GM11168 (cell line): ENCODE results near the gene BAIAP3.

Experiments used
- in situ Hi-C: fragments of 300-500 bp; cut with MboI; formaldehyde crosslinking; loops from one replicate; pipeline ENCODE4 v1.12.0; 2022; ENCODE audit warnings: low sequenced_read_pairs; ENCODE audit not compliant: unreplicated experiment

Gene BAIAP3

DNA sequence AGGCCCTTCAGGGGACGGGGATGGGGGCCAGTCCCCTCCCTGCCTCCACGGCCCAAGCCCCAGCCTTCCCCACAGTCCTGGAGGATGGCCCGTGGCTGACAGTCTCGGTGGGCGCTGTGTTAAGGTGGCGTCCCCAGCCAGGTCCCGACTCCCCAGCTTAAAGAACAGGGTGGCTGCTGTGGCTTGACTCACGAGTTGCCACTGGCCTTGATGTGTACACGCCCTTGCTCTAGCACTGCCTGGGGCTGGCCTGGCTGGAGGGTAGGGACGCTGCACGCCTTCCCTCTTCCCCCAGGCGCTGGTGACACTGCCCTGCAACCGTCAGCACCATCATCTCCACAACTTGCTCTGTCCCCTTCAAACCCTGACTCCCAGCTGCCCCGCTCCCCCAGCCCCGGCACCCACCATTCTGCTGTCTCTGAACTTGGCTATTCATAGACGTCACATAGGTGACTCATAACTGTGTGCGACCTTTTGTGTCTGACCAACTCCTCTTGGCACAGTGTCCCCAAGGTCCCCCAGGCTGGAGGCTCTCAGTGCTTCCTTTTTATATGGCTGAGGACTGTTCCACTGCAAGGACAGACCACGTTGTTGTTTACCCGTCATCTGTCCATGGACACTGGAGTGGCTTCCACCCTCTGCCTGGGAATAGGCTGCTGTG, 24.6 kb downstream of the BAIAP3 start:
- in situ Hi-C loops = no loop called here

DNA sequence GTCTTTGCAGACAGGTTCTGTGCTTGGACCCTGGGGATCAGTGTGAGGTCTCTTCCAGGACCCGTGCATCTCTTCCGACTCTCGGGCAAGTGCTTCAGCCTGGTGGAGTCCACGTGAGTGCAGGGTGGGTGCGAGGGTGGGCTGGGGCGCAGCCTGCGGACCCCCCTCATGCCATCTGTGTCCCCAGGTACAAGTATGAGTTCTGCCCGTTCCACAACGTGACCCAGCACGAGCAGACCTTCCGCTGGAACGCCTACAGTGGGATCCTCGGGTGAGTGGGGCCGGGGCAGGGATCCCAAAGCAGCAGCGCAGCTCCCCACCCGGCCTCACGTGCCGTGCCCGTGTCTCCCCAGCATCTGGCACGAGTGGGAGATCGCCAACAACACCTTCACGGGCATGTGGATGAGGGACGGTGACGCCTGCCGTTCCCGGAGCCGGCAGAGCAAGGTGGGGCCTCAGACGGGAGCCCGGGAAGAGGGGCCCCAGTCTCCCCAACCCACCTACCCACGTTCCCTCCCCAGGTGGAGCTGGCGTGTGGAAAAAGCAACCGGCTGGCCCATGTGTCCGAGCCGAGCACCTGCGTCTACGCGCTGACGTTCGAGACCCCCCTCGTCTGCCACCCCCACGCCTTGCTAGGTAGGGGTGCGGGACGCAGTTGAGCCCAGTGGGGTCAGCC, 28.4 kb downstream of the BAIAP3 start:
- in situ Hi-C loops = no loop called here

DNA sequence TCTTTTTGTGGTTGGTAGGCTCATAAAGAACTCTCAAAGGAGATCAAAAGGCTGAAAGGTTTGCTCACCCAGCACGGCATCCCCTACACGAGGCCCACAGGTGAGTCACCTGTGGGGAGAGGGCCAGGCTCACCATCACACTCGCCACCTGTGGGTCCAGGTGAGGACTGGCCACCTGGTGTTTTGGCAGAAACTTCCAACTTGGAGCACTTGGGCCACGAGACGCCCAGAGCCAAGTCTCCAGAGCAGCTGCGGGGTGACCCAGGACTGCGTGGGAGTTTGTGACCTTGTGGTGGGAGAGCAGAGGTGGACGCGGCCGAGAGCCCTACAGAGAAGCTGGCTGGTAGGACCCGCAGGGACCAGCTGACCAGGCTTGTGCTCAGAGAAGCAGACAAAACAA, 29.4 kb downstream of the BAIAP3 start:
- in situ Hi-C loops = no loop called here

DNA sequence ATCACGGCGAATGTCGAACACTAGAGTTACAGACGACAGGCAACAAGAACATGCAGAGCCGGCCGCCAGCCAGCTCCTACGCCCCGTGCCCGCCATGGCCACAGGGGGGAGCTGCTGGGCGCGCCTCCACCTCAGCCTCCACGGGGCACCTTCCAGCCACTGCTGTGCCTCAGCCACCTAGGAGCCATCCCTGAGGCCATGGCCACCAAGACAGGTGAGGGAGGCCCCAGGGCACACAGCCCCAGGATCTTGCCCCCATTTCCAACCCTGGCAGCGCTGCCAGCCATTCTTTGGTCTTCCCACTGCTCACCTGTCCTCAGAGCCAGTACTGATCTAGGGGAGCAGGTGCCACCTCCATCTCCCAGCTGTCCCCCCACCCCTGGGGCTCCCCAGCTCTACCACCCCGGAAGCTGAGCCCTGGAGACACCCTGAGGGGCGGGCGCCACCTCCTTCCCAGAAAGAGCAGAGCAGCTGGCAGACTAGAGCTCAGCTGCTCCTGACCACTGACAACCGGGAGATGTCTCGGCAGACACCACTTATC, 30.1 kb downstream of the BAIAP3 start:
- in situ Hi-C loops = no loop called here

DNA sequence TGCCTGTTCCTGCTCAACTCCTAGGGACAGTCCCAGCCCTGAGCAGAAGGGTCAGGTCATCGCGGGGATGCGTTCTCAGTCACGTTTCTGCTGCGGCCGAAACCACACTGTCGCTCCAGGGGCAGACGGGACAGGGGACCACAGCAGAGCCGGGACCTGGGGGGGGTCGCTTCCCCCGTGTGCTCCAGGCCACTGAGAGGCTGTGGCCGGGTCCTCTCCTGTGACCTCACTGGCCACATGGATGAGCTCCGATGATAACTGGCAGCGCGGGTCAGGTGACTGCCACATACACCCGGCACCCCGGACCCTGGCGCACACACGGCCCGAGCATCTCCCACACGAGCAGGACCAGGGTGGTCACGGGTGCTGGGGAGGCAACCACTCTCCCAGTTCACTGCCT, 31.1 kb downstream of the BAIAP3 start:
- in situ Hi-C loops = no loop called here

DNA sequence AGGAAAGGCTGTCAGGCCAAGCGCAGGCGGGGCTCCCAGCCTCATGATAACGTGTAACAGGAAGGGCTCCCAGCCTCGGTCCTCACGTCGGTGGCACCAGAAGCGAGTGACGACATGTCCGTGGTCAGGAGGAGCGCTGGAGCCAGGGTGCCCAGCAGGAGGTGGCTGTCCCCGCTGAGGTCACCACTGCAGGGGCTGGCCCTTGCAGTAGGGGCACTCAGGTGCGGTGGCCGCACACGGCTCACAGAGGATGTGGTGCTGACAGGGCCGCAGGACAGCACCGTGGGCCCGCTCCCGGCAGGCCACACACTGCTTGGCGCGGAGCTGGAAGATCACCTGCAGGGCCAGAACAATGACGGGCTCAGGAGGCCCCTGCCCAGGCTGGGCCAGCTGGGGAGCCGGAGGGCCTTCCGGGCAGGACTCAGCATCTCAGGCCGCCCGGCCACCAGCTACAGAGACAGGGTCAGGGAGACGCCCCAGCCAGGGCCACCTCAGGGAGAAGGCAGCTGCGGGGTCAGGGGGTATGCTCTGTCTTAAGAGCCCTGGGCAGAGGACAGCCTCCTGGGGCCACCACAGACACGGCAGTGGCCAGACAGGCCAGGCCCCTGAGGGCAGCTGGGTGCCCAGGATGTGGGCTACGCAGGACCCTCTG, 32.7 kb downstream of the BAIAP3 start:
- in situ Hi-C loops = no loop called here

DNA sequence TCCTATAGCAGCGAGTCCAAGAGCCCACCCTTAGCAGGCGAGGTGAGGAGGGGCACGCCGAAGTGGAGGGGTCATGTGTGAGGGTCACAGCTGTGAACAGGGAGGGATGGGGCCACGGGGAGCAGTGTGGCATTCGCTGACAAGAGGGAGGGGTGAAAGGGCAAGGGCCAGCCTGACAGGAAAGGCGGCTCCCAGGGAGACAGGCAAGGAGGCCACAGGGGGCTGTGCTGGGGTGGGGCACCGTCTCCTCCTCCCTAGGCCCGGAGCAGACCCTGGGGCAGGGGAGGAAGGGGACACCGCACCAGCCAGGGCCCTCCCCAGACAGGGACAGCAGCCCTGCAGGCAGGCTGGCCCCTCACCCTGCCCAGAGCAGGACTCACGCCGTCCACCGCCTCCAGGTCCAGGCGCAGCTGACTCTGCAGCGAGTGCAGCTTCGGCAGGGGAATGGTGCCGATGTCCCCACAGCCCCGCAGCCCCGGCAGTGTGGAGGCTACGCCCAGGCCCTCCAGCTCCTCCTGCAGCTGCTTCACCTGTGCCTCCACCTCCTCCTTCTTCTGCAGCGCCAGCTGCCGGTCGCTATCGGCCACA, 33.4 kb downstream of the BAIAP3 start:
- in situ Hi-C loops = no loop called here

DNA sequence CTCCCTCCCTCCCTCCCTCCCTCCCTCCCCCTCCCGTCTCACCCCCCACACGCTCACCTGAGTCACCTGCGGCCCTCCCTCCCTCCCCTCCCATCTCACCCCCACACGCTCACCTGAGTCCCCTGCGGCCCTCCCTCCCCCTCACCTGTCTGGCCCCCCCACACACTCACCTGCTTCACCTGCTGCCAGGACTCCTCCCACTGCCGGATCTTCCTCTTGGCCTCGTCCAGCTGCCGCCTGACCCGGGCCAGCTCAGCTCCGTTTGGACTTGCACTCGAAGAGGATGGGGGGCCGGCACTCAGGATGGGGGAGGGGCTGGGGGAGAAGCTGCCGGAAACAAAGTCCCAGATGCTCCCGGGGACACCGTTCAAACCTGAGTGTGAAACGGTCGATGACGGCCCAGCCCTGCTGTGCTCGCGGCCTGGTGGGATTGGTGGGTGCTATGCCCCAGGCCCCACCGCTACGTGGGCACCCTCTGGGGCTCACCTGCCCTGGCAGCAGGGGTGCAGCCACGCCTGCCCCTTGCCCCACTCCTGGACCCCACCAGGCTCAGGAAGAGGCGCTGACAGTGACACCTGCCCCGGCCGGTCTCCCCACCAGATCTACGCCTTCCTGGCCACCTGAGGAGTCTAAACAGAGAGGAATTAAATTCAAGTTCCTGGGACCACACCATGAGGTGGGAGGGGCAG, 34.2 kb downstream of the BAIAP3 start:
- in situ Hi-C loops = no loop called here

DNA sequence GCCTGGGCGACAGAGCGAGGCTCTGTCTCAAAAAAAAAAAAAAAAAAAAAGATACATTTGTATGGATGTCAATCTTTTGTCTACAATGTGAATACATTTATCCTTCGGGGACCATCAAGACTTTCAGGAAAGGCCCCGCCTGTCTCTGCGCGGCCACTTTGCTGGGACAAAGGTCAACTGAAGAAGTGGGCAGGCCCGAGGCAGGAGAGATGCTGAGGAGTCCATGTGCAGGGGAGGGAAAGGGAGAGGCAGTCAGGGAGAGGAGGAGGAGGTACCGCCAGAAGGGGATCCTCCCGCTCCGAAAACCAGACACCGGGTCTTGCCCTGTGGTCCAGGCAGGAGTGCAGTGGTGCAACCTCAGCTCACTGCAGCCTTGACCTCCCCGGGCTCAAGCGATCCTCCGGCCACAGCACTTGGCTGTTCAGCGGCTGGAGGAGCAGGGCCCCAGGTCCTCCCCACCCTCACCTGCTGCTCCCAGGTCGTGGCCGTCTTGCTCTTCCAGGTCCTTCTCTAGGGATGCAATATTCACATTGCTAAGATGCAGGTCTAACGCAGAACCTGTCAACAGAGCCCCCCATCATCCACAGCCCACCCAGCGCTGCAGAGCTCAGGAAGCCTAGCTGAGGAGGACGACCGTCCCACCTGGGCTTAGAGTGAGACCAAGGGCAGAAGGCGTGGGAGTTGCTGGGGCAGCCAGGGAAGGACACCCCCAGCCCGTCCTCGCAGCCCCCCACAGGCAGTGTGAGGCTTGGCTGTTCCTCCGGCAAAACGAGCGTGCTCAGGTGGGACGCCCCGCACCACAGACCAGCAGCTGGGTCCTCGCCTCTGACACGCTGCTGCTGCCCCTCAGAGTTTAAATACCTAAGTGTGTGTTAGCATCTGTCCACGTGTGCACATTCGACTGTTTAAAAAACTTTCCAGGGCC, 37.9 kb downstream of the BAIAP3 start:
- in situ Hi-C loops = no loop called here

DNA sequence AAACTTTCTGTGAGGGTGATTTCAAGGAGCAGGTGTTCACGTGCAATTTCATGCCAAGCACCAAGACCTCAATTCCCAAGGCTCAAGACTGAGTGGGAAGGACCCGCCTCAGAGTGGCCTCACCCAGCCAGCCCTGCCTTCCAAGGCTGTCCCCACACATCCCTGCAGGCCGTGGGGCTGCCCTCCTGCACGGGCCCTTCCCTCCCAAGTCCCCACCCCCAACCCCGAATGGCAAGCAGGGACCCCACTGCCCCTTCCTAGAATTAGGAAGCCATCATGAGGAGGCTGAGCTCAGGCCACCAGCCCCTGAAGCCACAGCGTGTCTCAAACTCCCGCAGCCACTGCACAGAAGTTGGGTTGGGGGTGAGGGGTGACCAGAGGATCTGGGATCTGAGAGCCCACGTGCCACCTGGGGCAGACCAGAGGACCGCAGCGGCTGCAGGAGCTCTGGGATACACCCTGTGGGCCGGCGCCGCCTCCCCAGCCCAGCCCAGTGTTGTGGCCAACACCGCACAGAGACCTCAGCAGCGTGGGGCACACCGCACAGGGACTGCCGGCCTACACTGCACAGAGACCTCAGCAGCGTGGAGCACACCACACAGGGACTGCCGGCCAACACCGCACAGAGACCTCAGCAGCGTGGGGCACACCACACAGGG, 39.0 kb downstream of the BAIAP3 start:
- in situ Hi-C loops = no loop called here

DNA sequence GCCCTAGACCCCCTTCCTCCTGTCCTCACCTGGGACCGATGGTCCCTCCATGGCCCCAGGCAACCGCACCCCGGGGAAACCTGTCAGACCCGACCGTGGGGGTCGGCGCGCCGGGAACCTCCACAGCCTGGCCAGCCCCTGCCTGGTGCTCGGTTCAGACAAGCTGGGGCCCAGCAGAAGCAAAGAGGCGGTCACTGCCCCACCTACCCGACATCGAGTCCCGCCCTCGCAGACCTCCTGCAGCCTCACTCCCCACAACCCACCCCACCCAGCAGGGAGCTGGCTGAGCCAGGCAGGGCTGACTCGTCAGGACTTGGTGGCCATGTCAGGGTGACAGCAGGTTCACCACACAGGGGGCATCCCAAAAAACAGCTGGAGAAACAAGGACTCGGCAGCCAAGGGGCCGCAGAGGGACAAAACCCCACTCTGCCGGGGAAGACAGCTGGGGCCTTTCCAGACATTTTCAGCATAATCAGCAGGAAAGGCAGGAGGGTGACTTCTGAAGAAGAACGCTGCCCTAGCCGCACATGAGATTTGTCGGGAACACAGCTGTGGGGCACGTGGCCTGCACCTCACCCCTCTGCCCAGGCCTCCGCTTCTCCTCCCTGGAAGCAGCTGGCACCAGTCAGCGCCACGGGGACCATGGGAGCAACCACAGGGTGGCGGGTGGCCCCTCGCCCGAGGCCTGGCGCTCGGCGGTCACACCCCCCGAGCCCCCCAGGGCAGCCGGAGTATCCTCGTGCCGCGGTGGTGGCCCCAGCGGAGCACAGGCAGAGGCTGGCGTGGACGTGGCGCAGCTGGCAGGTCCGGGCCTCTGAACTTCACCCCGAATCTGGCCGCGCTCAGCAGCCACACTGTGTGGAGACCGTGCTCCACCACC, 41.2 kb downstream of the BAIAP3 start:
- in situ Hi-C loops = no loop called here

DNA sequence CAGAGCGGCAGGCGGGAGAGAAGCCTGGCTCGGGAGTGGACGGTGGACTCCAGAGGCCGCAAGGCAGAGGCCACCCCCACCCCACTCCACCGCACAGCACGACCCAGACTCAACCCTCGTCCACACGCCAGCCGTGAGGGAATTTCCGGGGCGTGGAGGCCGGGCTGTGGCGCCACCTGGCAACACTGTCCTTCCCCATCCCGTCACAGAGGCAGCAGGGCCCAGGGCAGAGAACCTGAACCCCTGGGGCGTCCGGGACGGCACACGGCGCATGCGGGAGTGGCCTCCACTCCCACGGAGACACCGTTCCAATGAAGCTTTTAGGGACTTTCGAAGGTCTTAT, 41.8 kb downstream of the BAIAP3 start:
- in situ Hi-C loops = no loop called here

DNA sequence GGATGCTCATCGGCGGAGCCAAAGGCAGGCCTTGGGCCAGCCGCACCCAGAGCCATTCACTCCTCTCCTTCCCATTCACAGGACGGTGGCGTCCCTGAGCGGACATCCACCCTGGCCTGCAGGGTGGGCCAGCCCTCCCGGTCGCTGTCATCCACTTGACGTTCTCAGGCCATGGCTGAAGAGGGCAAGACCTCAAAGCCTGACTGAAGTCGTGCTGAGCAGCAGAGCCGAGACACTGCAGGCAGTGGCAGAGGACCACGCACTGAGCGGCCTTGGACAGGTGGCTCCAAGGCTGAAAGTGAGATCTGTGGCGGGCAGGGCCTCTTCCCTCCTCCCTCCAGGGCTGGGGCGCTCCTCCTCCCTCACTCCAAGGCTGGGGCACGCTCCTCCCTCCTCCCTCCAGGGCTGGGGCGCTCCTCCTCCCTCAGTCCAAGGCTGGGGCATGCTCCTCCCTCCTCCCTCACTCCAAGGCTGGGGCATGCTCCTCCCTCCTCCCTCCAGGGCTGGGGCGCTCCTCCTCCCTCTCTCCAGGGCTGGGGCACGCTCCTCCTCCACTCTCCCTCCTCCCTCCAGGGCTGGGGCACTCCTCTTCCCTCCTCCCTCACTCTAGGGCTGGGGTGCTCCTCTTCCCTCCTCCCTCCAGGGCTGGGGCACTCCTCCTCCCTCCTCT, 42.4 kb downstream of the BAIAP3 start:
- in situ Hi-C loops = no loop called here

DNA sequence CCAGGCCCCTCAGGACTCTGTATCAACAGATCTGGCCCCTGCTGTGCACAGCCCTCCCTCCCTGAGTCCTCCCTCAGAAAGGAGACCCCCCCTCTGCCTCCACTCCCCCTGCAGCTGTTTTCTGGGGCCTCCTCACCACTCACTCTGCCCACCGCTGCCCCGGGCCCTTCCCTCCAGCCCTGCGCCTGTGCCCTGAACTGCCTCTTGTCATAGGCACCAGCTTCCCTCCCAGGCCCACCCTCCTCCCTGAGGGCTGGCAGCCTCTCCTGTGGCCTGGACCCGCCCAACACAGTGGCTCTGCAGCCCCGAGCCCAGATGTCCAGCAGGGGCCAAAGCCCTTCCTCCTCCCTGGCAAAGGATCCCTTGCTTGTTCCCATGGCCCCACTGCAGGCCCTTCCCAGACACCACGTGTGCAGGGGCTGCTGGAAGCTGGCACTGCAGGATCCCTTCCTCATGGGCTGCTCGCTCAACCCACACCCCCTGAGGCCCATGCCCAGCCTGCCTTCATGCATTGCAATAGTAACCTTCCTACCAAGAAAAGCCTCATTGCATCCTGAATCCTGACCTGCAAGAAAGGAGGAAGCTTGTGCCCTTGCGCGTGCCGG, 44.1 kb downstream of the BAIAP3 start:
- in situ Hi-C loops = no loop called here

DNA sequence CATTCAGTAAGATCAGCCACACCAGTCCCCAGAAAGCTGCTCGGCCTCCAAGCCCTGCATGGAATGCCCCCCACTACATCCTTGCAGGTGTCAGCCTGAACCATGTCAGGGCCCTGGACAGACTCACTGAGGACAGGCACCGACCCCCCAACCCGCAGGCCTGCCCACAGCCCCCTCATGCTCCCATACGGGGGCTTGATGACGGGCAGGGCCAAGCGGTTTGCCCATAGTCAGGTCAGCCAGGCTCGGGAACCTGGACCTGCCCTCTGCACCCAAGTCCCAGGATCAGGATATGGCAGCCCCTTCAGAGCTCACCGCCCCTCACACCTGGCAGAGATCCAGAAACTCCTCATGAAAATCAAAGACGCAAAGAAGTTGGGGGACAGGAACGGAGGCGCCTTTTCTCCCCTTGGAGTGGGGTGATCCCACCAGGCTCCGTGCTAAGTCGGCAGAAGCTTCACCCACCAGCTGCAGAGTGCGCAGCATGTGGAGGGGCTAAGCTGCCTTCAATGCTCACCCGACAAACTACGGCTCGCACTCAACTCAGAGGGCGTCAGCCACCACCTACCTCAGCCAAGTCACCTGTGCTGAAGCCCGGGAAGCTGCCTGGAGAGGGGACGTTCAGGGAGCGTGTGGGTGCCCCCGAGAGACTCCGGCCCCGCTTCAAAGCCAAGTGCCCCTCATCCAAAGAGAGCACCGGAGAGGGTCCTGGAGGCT, 44.8 kb downstream of the BAIAP3 start:
- in situ Hi-C loops = no loop called here

DNA sequence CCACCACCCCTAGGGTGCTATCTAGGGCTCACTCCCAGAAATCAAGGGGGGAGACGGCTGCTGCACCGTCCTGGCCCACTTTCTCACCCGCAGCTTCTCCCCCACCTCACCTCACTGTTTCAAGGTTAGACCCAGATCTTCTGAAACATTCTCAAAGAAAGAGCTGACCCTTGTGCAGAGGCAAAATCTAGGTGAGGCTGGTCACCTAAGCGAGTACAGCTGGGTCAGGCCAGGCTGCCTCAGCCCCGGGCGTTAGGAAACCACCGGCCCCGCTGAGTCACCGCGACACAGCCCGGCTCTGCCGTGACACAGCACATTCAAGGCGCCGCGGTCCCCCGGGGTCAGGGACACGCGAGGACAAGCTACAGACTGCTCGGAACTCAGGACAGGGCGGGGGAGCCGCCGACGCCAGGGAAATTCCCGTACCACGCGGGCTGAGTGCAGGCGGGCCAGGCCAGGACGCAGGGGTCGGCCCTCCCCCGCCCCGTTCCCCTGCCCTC, 45.4 kb downstream of the BAIAP3 start:
- in situ Hi-C loops = no loop called here
